Upper lobe of left lung (tissue), 4 donors: ENCODE measurements around the gene PP2D1.

Experiments
- EP300 ChIP-seq, 4 donors: sonication (generic); formaldehyde crosslinking; IDR thresholded peaks; one replicate each; pipeline ENCODE4 v1.5.1; 2017; ENCODE audit warnings: antibody characterized with exemption in 4 of 4, control low read depth in 2 of 4
- POLR2AphosphoS5 ChIP-seq, 2 donors: sonication (generic); formaldehyde crosslinking; IDR thresholded peaks; one replicate each; pipeline ENCODE4 v1.5.1; 2017; ENCODE audit warnings: antibody characterized with exemption in 2 of 2
- TF ChIP-seq, protein P1 (sequence below), 6 experiments: fragments of 450-650 bp in 4 of 6; fragments of 200-600 bp in 2 of 6; sonication (generic) in 2 of 6; IDR thresholded peaks; one replicate each; pipeline ENCODE4 v1.5.1; 2016 to 2019; ENCODE audit warnings: antibody characterized with exemption in 6 of 6

DNA sequence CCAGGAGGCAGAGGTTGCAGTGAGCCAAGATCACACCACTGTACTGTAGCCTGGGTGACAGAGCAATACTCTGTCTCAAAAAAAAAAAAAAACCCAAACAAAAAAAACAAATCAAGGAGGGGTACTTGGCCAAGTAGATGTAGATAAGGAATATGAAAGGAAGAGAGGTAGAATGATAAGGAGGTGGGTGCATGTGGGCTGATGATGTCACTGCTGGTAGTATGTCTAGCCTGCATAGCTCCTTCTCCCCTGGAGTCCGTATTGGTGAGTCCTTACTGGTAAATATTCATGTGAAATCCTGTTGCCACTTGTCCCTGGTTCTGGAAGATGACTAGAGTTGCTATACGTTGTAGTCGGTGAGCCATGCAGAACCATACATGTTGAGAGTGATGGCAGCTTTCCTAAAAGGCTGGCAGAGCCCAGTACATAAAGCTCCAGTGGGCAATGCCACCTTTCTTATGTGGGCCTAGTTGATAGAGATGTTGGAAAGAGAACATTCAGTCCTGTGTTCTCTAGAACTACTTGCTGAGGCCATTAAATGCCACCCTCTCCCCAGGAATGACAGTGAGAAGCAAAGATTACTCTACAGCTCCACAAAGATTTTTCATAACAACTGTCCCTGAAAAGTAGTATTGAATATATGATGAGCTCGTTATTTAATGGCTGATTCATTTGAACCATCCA is 39.2 kb upstream of the PP2D1 start:
- TF ChIP-seq EP300 (IDR thresholded peaks at IDR 0.05) (no peak), POLR2AphosphoS5 (IDR thresholded peaks at IDR 0.05) (no peak)
- TF ChIP-seq, protein P1, sequence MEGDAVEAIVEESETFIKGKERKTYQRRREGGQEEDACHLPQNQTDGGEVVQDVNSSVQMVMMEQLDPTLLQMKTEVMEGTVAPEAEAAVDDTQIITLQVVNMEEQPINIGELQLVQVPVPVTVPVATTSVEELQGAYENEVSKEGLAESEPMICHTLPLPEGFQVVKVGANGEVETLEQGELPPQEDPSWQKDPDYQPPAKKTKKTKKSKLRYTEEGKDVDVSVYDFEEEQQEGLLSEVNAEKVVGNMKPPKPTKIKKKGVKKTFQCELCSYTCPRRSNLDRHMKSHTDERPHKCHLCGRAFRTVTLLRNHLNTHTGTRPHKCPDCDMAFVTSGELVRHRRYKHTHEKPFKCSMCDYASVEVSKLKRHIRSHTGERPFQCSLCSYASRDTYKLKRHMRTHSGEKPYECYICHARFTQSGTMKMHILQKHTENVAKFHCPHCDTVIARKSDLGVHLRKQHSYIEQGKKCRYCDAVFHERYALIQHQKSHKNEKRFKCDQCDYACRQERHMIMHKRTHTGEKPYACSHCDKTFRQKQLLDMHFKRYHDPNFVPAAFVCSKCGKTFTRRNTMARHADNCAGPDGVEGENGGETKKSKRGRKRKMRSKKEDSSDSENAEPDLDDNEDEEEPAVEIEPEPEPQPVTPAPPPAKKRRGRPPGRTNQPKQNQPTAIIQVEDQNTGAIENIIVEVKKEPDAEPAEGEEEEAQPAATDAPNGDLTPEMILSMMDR (IDR thresholded peaks at IDR 0.05), result no peak
